Gastrocnemius medialis (tissue), 4 donors: Measurements from ENCODE around the gene ENTPD5. TPM values are rescaled to one million over a fixed set of nuclear protein-coding genes. Genes with fewer than 3 reads are reported as not detected.

Source experiments
- ATAC-seq, 2 donors: fragments of 150-250 bp; one replicate each; pipeline ENCODE4 v1.9.1; 2016
- DNase-seq, 2 donors: peaks; one replicate each; pipeline ENCODE4 v3.0.0-alpha.2; 2019
- H3K27ac ChIP-seq, 4 donors: fragments of 200-600 bp; sonication (generic); 1 replicate in 1 of 4; 2 replicates in 3 of 4; pipeline ENCODE4 v1.5.1; 2016 to 2018; ENCODE audit warnings: mild to moderate bottlenecking in 2 of 4, moderate library complexity in 1 of 4
- H3K27me3 ChIP-seq, 3 donors: fragments of 200-600 bp; sonication (generic) in 2 of 3; 1 replicate in 1 of 3; 2 replicates in 2 of 3; pipeline versions ENCODE4 v1.5.1 to v1.6.0; 2016 to 2019; ENCODE audit warnings: mild to moderate bottlenecking in 1 of 3, moderate library complexity in 1 of 3
- H3K36me3 ChIP-seq, 2 donors: fragments of 200-600 bp; sonication (generic) in 1 of 2; one replicate each; pipeline ENCODE4 v1.5.1; 2017 to 2018
- H3K4me1 ChIP-seq, 2 donors: fragments of 200-600 bp; sonication (generic) in 1 of 2; one replicate each; pipeline ENCODE4 v1.5.1; 2016 to 2017; ENCODE audit warnings: mild to moderate bottlenecking in 2 of 2
- H3K4me3 ChIP-seq, 4 donors: fragments of 200-600 bp; sonication (generic) in 3 of 4; 1 replicate in 1 of 4; 2 replicates in 3 of 4; pipeline ENCODE4 v1.5.1; 2016 to 2019; ENCODE audit warnings: mild to moderate bottlenecking in 2 of 4
- H3K9me3 ChIP-seq, 3 donors: fragments of 200-600 bp; sonication (generic) in 2 of 3; 1 replicate in 1 of 3; 2 replicates in 2 of 3; pipeline ENCODE4 v1.5.1; 2016 to 2019
- POLR2A ChIP-seq, 2 donors: fragments of 450-650 bp; IDR thresholded peaks; one replicate each; pipeline ENCODE4 v1.6.1; 2017; ENCODE audit warnings: antibody characterized with exemption in 2 of 2, mild to moderate bottlenecking in 2 of 2, moderate library complexity in 2 of 2
- in situ Hi-C, 4 donors: fragments of 200-750 bp; cut with MboI; loops; one replicate each; pipeline versions ENCODE4 v1.15.0 to v1.8.0; 2017; ENCODE audit warnings: low sequenced_read_pairs in 4 of 4
- intact Hi-C: fragments of 100-400 bp; cut with DNase I; formaldehyde crosslinking; loops from one replicate; pipeline ENCODE4 v1.15.1; 2023; ENCODE audit warnings: low total_unique reads
- total RNA-seq, 4 donors: library from RNA; depleted of rRNA; stranded (reverse); fragments of >200 nt; gene quantifications; one replicate each; pipeline versions ENCODE4 v1.1.0 to v1.2.3, GENCODE V29; 2016
- TF ChIP-seq, protein P1 (sequence below), 5 experiments: fragments of 450-650 bp in 3 of 5; fragments of 200-600 bp in 2 of 5; sonication (generic) in 2 of 5; IDR thresholded peaks in 4 of 5; conservative IDR thresholded peaks in 1 of 5; 1 replicate in 4 of 5; 2 replicates in 1 of 5; pipeline ENCODE4 v1.5.1; 2016 to 2019; ENCODE audit warnings: antibody characterized with exemption in 5 of 5, mild to moderate bottlenecking in 3 of 5, moderate library complexity in 3 of 5

ENTPD5 gene
- total RNA-seq, 4 donors from 2014 or later = 5.4 to 10.2 (median 7.3) TPM

DNA sequence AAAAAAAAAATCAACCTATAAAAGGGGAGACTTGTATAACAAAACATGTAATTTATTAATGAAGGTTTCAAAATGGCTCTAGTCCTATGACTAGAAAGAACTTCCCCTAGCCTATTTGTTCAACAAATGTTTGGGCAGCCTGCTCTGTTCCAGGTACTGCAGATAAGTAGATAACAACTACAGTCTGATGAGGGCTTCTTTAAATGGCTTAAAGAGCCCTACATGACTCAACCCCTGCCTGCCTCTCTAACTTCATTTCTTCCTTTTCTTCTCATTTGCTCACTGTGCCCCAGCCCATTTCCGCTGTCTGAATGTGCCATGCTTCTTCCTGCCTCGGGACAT is 43.7 kb upstream of the ENTPD5 start:
- TF ChIP-seq POLR2A (IDR thresholded peaks at IDR 0.05) = no peak
- TF ChIP-seq, protein P1, sequence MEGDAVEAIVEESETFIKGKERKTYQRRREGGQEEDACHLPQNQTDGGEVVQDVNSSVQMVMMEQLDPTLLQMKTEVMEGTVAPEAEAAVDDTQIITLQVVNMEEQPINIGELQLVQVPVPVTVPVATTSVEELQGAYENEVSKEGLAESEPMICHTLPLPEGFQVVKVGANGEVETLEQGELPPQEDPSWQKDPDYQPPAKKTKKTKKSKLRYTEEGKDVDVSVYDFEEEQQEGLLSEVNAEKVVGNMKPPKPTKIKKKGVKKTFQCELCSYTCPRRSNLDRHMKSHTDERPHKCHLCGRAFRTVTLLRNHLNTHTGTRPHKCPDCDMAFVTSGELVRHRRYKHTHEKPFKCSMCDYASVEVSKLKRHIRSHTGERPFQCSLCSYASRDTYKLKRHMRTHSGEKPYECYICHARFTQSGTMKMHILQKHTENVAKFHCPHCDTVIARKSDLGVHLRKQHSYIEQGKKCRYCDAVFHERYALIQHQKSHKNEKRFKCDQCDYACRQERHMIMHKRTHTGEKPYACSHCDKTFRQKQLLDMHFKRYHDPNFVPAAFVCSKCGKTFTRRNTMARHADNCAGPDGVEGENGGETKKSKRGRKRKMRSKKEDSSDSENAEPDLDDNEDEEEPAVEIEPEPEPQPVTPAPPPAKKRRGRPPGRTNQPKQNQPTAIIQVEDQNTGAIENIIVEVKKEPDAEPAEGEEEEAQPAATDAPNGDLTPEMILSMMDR (IDR thresholded peaks at IDR 0.05 in 4 of 5, conservative IDR thresholded peaks at IDR 0.05 in 1 of 5) = no peak
- Histone ChIP-seq H3K4me3 (no peak overlapping the region), H3K27ac (no peak overlapping the region), H3K9me3 (no peaks in the 10 kb centered on the region), H3K4me1 (no peaks in the 10 kb centered on the region), H3K27me3 (no peaks in the 10 kb centered on the region), H3K36me3 (peaks cover 0 to 82% of the 10 kb centered on the region in 2 donors)
- in situ Hi-C loops = no loop called here
- intact Hi-C loops = no loop called here
- ATAC-seq (no peak), DNase-seq (no peak)

DNA sequence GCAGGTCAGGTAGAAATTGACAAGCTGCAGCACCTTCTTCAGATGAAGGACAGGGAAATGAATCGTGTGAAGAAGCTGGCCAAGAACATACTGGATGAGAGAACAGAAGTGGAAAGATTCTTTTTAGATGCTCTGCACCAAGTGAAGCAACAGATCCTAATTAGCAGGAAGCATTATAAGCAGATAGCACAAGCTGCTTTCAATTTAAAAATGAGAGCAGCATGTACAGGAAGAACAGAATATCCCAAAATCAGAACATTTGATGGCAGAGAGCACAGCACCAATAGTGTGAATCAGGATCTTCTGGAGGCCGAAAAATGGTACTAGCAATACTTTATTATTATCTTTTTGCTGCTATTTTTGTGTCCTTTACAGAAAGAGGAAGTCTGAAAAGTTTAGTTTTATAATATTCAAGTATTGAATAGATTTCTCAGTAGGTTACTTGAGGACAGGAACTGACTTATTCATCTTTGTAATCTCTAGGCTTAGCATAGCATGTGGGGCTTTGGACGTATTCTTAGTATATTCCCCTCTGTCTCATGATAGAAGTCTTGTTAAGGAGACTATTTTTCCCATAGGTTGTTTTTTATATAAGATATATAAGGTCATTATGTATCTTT is 30.9 kb upstream of the ENTPD5 start:
- Histone ChIP-seq H3K36me3 (no peaks in the 10 kb centered on the region), H3K27me3 (no peaks in the 10 kb centered on the region), H3K9me3 (no peaks in the 10 kb centered on the region), H3K4me3 (no peak overlapping the region), H3K4me1 (no peaks in the 10 kb centered on the region), H3K27ac (no peak overlapping the region)
- intact Hi-C loops = no loop called here
- TF ChIP-seq, protein P1 (IDR thresholded peaks at IDR 0.05 in 4 of 5, conservative IDR thresholded peaks at IDR 0.05 in 1 of 5) = no peak
- no peak for TF ChIP-seq POLR2A (IDR thresholded peaks at IDR 0.05)
- no peak for DNase-seq
- in situ Hi-C loops = no loop called here
- ATAC-seq = no peak

DNA sequence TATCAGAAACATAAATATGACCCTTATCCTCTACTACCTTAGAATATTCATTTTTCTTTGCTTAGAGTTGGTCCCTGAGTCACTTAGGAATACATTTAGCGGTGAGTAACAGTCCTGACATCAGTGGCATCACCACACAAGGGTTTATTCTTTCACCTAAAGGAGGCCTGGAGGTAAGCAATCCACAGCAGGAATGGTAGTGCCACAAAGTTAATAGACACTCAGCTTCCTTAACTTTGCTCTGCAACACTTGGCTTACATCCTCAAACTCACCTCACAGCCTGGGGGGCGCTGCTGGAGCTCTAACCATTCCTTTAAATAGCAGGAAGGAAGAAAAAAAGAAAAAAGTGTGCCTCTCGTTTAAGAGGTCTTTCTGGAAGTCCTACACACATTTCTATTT is 29.2 kb upstream of the ENTPD5 start:
- Histone ChIP-seq H3K4me3 (no peak overlapping the region), H3K27ac (no peak overlapping the region), H3K27me3 (no peaks in the 10 kb centered on the region), H3K36me3 (no peaks in the 10 kb centered on the region), H3K9me3 (no peaks in the 10 kb centered on the region), H3K4me1 (no peaks in the 10 kb centered on the region)
- TF ChIP-seq, protein P1 (IDR thresholded peaks at IDR 0.05 in 4 of 5, conservative IDR thresholded peaks at IDR 0.05 in 1 of 5) = no peak
- TF ChIP-seq POLR2A (IDR thresholded peaks at IDR 0.05) = no peak
- ATAC-seq (no peak), DNase-seq (no peak)
- intact Hi-C loops (no loop called here), in situ Hi-C loops (no loop called here)

DNA sequence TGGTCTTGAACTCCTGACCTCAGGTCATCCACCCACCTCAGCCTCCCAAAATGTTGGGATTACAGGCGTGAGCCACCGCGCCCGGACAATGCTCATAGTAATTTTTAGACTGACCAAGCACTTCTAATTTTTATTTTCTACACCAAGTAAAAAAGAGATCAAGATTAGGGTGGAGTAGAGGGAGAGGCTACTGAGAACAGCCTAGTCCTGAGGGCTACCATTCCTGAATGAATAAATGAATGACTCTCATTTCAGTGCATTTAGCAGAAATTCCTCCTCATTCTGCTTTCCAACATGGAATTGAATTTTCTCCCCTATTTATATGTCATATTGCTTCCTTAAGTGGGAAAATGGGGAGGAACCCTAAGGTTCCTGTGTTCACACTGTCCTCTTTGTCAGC is 26.4 kb upstream of the ENTPD5 start:
- no peak for DNase-seq
- in situ Hi-C loops = no loop called here
- Histone ChIP-seq H3K27ac (no peak overlapping the region), H3K4me3 (no peak overlapping the region), H3K36me3 (no peaks in the 10 kb centered on the region), H3K4me1 (no peaks in the 10 kb centered on the region), H3K9me3 (no peaks in the 10 kb centered on the region), H3K27me3 (no peaks in the 10 kb centered on the region)
- ATAC-seq = no peak
- TF ChIP-seq POLR2A (IDR thresholded peaks at IDR 0.05) = no peak
- TF ChIP-seq, protein P1 (IDR thresholded peaks at IDR 0.05 in 4 of 5, conservative IDR thresholded peaks at IDR 0.05 in 1 of 5) = no peak
- intact Hi-C loops = no loop called here

DNA sequence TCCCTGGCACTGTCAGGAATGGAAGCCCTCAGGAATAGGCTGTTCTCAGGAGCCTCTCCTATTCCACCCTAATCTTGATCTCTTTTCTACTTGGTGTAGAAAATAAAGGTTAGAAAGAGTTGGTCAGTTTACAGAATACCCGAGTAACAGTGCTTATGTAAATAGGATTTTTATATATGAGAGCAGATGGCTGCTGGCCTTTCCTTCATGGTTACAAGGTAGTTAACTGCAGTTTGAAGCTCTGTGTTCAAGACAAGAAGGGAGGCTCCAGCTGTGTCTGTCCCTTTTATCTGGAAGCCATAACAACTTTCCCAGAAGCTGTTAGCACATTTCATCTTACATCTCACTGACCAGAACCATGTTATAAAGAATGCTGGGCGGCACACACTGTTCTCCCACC is 23.2 kb upstream of the ENTPD5 start:
- intact Hi-C loops (no loop called here), in situ Hi-C loops (no loop called here)
- no peaks in the 10 kb centered on the region for H3K4me1 ChIP-seq
- no peak overlapping the region for H3K4me3 ChIP-seq
- H3K27me3 ChIP-seq = no peaks in the 10 kb centered on the region
- no peak for TF ChIP-seq POLR2A (IDR thresholded peaks at IDR 0.05)
- TF ChIP-seq, protein P1 (IDR thresholded peaks at IDR 0.05 in 4 of 5, conservative IDR thresholded peaks at IDR 0.05 in 1 of 5) = no peak
- H3K27ac ChIP-seq = no peak overlapping the region
- ATAC-seq = no peak
- no peaks in the 10 kb centered on the region for H3K9me3 ChIP-seq
- H3K36me3 ChIP-seq = no peaks in the 10 kb centered on the region
- no peak for DNase-seq
